Common myeloid progenitor, CD34-positive (primary cell): ENCODE results near the gene CRTC3.

Source experiments
- CTCF ChIA-PET: fragments of 350-600 bp; sonication (Branson Sonifier 250); formaldehyde crosslinking; loops from one replicate; lab custom pipeline; 2021; ENCODE audit warnings: antibody characterized with exemption; lab: Charles Lee
- POLR2A ChIA-PET: fragments of 350-600 bp; sonication (Branson Sonifier 250); formaldehyde crosslinking; loops from one replicate; lab custom pipeline; 2021; ENCODE audit warnings: antibody characterized with exemption; lab: Charles Lee
- DNase-seq, 3 donors: peaks; one replicate each; pipeline versions ENCODE4 v3.0.0 to v3.0.0-alpha.2; 2013
- H3K27ac ChIP-seq, 2 experiments: 1 replicate in 1 of 2; 2 replicates in 1 of 2; pipeline ENCODE4 v1.7.0; 2013; ENCODE audit warnings: inconsistent platforms in 2 of 2, low read length in 2 of 2, mild to moderate bottlenecking in 2 of 2, low read depth in 1 of 2, moderate library complexity in 1 of 2; ENCODE audit not compliant: severe bottlenecking in 2 of 2, insufficient read depth in 1 of 2, poor library complexity in 1 of 2
- H3K27me3 ChIP-seq, 5 experiments: replicated peaks in 2 of 5; 1 replicate in 3 of 5; 2 replicates in 2 of 5; pipeline versions ENCODE4 v1.6.1 to v1.7.0; 2013; ENCODE audit warnings: low read length in 4 of 5, mild to moderate bottlenecking in 2 of 5, moderate library complexity in 2 of 5, inconsistent platforms in 1 of 5; ENCODE audit not compliant: insufficient read depth in 5 of 5, control insufficient read depth in 4 of 5
- H3K36me3 ChIP-seq, 4 experiments: 1 replicate in 2 of 4; 2 replicates in 2 of 4; pipeline versions ENCODE4 v1.6.1 to v1.7.0; 2013; ENCODE audit warnings: low read length in 3 of 4, control low read depth in 1 of 4, mild to moderate bottlenecking in 1 of 4; ENCODE audit not compliant: control insufficient read depth in 4 of 4, insufficient read depth in 4 of 4
- H3K4me1 ChIP-seq, 4 experiments: 1 replicate in 3 of 4; 2 replicates in 1 of 4; pipeline versions ENCODE4 v1.6.1 to v1.7.1; 2013; ENCODE audit warnings: low read length in 3 of 4, mild to moderate bottlenecking in 3 of 4, control low read depth in 1 of 4, inconsistent platforms in 1 of 4, moderate library complexity in 1 of 4; ENCODE audit not compliant: control insufficient read depth in 4 of 4, insufficient read depth in 4 of 4; ENCODE audit errors: control extremely low read depth in 1 of 4
- H3K4me3 ChIP-seq, 7 experiments: 1 replicate in 4 of 7; 2 replicates in 3 of 7; pipeline versions ENCODE4 v1.5.1 to v1.7.0; 2013; ENCODE audit warnings: mild to moderate bottlenecking in 7 of 7, low read length in 6 of 7, moderate library complexity in 6 of 7, inconsistent platforms in 2 of 7, low read depth in 2 of 7, control low read depth in 1 of 7; ENCODE audit not compliant: insufficient read depth in 4 of 7, control insufficient read depth in 1 of 7; ENCODE audit errors: extremely low read depth in 1 of 7
- H3K9me3 ChIP-seq, 5 experiments: 1 replicate in 4 of 5; 2 replicates in 1 of 5; pipeline versions ENCODE4 v1.6.1 to v1.7.1; 2013; ENCODE audit warnings: low read length in 4 of 5, mild to moderate bottlenecking in 2 of 5, inconsistent platforms in 1 of 5, low read depth in 1 of 5, moderate library complexity in 1 of 5; ENCODE audit not compliant: control insufficient read depth in 4 of 5, insufficient read depth in 2 of 5; ENCODE audit errors: control extremely low read depth in 1 of 5
- WGBS: methylation state at CpG from one replicate; pipeline ENCODE4 v1.1.5; 2013; ENCODE audit not compliant: insufficient coverage; 5-methylcytosine and 5-hydroxymethylcytosine counted together

CRTC3 gene

DNA sequence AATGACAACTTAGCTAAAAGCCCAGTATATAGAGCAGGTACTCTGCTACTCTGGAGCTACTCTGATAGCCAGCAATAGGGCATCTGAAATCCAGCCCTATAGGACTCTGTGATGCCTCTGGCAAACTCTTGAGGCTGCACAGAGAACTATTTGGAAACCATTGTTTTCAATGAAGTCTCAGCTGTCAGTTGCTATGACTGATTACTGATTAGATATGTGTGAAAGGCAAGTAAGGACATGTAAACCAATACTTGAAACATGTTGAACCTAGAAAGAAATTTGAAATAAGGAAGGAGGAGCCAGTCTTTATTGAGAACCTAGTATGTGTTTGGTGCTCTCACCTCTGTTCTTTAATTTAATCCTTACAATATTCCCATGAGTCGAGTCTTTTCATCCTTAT is 40.2 kb upstream of the CRTC3 start:
- POLR2A ChIA-PET: interaction anchor here (0.7 kb wide), 1 partner anchor 397 kb away, joined by 5 read pairs; no protein-coding TSS in a partner anchor
- Histone ChIP-seq H3K9me3 (no peaks in the 10 kb centered on the region), H3K27ac (no peak overlapping the region), H3K36me3 (peaks cover 14 to 85% (median 50%) of the 10 kb centered on the region in 4 experiments), H3K4me1 (no peaks in the 10 kb centered on the region), H3K4me3 (no peak overlapping the region), H3K27me3 (no peaks in the 10 kb centered on the region)
- DNase-seq: no peak
- CTCF ChIA-PET: interaction anchor here (1.2 to 2.4 kb wide), 2 partner anchors 9 to 72 kb away, joined by 3 to 13 read pairs; no protein-coding TSS in a partner anchor
- WGBS: 100% methylated on average over 1 of the region's 1 CpG

DNA sequence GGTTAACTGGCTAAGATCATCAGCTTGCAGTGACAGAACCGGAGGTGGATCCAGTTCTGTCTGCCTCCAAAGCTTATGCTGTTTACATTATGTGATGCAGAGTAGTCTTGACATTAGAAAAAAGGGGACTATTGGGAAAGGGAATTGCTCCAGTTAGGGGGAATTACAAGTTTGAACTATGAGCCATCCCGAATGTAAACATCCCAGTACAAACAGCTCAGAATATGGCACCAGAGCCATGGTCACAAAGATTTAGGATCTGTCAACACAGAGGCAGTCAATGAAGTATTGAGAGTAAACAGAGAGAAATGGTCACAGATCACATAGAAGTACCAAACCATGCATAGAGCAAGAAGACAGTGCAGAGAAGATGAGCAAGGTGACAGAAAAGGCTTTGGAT is 39.8 kb upstream of the CRTC3 start:
- Histone ChIP-seq H3K27ac (no peak overlapping the region), H3K27me3 (no peaks in the 10 kb centered on the region), H3K9me3 (no peaks in the 10 kb centered on the region), H3K36me3 (peaks cover 16 to 85% (median 49%) of the 10 kb centered on the region in 4 experiments), H3K4me3 (no peak overlapping the region), H3K4me1 (no peaks in the 10 kb centered on the region)
- WGBS: no CpG with 5 or more reads among the region's 2 CpGs
- ChIA-PET CTCF (interaction anchor here (1.2 to 2.4 kb wide), 2 partner anchors 9 to 72 kb away, joined by 3 to 13 read pairs; no protein-coding TSS in a partner anchor), POLR2A (no interaction called here)
- DNase-seq: no peak

DNA sequence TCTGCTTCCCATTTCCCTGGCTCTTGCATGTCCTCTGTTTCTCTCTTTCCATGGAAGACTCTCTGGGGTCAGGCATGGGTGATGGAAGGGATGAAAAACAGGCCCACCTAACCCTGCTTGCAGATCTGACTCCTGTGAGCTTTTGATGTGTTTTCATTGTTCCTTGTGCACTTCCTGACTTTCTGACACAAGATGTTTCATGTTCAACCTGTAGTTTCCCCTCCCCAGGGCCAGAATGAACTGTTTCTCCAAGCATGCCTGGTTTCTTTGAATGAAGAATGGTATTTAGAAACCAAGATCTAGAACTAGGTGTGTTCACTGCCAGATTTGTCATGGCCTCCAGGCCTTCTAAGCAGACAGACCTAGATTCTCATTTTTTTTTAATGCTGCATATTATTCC is 36.1 kb upstream of the CRTC3 start:
- H3K9me3 ChIP-seq: no peaks in the 10 kb centered on the region
- ChIA-PET POLR2A (no interaction called here), CTCF (no interaction called here)
- H3K27me3 ChIP-seq: no peaks in the 10 kb centered on the region
- no peak overlapping the region for H3K27ac ChIP-seq
- H3K4me1 ChIP-seq: peaks cover 0 to 15% (median 6%) of the 10 kb centered on the region in 4 experiments
- H3K36me3 ChIP-seq: peaks cover 8 to 75% (median 32%) of the 10 kb centered on the region in 4 experiments
- H3K4me3 ChIP-seq: no peak overlapping the region
- DNase-seq: no peak

DNA sequence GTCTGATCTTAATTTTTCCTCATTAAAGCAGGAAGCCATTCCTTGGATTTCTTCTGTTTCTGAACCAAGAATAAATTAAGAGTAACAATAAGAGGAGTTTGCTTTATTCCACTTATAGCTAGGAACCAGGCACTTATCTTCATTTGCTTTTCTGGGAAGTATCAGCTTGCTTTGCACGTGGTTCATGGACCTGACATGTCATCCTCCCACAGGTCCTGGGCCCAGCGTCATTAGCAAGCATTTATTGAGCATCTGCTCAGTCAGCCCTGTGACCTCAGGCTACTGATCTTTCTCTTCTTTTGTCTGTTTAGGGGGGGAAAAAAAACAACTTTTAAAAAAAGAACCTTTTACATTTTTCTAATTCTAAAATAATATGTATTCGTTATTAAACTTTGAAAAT is 34.7 kb upstream of the CRTC3 start:
- Histone ChIP-seq H3K9me3 (no peaks in the 10 kb centered on the region), H3K4me3 (no peak overlapping the region), H3K36me3 (peaks cover 8 to 74% (median 31%) of the 10 kb centered on the region in 4 experiments), H3K27me3 (no peaks in the 10 kb centered on the region), H3K4me1 (peaks cover 0 to 15% (median 6%) of the 10 kb centered on the region in 4 experiments), H3K27ac (no peak overlapping the region)
- WGBS: 100% methylated on average over 1 of the region's 3 CpGs
- POLR2A ChIA-PET: no interaction called here
- CTCF ChIA-PET: no interaction called here
- DNase-seq: no peak

DNA sequence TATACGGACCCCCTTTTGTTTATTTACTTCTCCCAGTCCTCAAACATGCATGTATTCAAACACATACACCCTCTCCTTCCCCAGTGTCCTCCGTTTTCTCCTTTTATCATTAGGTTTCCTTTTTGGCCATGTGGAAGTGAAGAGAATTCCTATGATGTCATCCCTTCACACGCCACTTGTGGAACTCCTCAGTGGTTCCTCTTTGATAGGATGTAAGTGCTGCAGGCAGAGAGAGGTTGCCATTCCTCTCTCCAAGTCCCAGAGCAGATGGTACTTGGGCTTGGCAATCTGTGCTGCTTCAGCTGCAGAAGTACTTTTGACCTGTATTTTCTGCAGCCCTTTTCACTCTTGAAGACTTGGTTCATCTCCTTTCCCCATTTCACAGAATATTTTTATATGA is 32.9 kb upstream of the CRTC3 start:
- H3K9me3 ChIP-seq: no peaks in the 10 kb centered on the region
- peaks cover 0 to 15% (median 6%) of the 10 kb centered on the region in 4 experiments for H3K4me1 ChIP-seq
- CTCF ChIA-PET: interaction anchor here (1.0 to 2.8 kb wide), 2 partner anchors 15 to 90 kb away, joined by 3 to 12 read pairs; no protein-coding TSS in a partner anchor
- DNase-seq: peak in 1 of 3 donors; percentile 11
- POLR2A ChIA-PET: interaction anchor here (0.7 kb wide), 1 partner anchor 99 kb away, joined by 3 read pairs; no protein-coding TSS in a partner anchor
- H3K27ac ChIP-seq: no peak overlapping the region
- no peak overlapping the region for H3K4me3 ChIP-seq
- WGBS: 86% methylated on average over 1 of the region's 3 CpGs
- H3K27me3 ChIP-seq: no peaks in the 10 kb centered on the region
- peaks cover 8 to 70% (median 27%) of the 10 kb centered on the region in 4 experiments for H3K36me3 ChIP-seq

DNA sequence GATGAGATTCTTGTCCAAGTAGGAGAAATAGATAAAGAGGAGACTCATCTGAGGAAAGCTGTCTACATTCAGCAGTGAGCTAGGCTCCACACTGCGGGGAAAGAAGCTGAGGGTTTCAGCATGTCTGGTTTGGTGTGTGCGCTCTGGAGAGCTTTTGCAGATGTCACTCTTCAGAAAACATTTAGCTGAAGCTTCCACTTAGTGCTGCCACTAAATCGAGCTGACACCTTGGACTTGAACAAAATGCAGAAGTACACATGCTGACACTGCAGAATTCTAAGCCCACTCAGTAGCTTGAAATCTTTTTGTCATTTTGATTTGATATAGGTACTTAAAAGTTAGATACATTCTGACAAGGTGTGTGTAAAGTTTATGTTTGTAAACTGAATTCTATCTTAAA is 32.3 kb upstream of the CRTC3 start:
- Histone ChIP-seq H3K4me3 (no peak overlapping the region), H3K9me3 (no peaks in the 10 kb centered on the region), H3K27me3 (no peaks in the 10 kb centered on the region), H3K4me1 (peaks cover 0 to 15% (median 6%) of the 10 kb centered on the region in 4 experiments), H3K27ac (no peak overlapping the region), H3K36me3 (peaks cover 8 to 65% (median 24%) of the 10 kb centered on the region in 4 experiments)
- ChIA-PET POLR2A (interaction anchor here (0.7 kb wide), 1 partner anchor 99 kb away, joined by 3 read pairs; no protein-coding TSS in a partner anchor), CTCF (interaction anchor here (1.0 to 2.8 kb wide), 2 partner anchors 15 to 89 kb away, joined by 3 to 12 read pairs; no protein-coding TSS in a partner anchor)
- DNase-seq: peak; percentile 35 to 85 (median 84)
- 20% methylated on average over 3 of the region's 3 CpGs for WGBS

DNA sequence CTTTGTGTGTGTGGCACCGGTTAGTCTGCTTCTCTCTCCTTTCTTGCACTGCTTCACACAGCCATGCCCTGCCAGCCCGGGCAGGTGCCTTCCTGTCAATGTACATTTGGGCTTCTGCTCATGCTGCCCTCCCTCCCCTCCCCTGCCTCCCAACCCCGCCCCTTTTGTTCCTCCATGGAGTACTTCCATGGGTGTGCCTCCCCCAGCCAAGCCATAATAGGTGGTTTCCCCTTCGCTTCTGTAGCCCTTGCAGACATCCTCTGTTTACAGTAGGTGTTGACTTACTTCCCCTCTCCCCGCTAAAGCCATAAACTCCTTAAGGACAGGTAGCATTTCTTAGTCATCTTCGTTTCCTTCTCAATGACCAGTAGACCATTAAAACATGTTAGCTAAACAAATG is 31.8 kb upstream of the CRTC3 start:
- Histone ChIP-seq H3K27me3 (no peaks in the 10 kb centered on the region), H3K9me3 (no peaks in the 10 kb centered on the region), H3K4me1 (peaks cover 0 to 15% (median 6%) of the 10 kb centered on the region in 4 experiments), H3K4me3 (no peak overlapping the region), H3K27ac (no peak overlapping the region), H3K36me3 (peaks cover 8 to 60% (median 21%) of the 10 kb centered on the region in 4 experiments)
- DNase-seq: peak in 2 of 3 donors; percentile 12 to 28
- WGBS: 90% methylated on average over 3 of the region's 6 CpGs
- CTCF ChIA-PET: interaction anchor here (1.0 to 2.8 kb wide), 2 partner anchors 16 to 89 kb away, joined by 3 to 12 read pairs; no protein-coding TSS in a partner anchor
- POLR2A ChIA-PET: no interaction called here
